IPS-18c (cell line): Measurements from ENCODE around the gene NUBP2.

ENCODE experiments used
- H3K4me3 ChIP-seq: 2 replicates; pipeline ENCODE4 v1.7.0; 2013; ENCODE audit warnings: low read depth, mild to moderate bottlenecking, low read length, moderate library complexity; ENCODE audit not compliant: insufficient read depth
- H3K9me3 ChIP-seq: one replicate; pipeline ENCODE4 v1.6.1; 2013; ENCODE audit warnings: mild to moderate bottlenecking, low read length, moderate library complexity; ENCODE audit not compliant: control insufficient read depth, insufficient read depth

Gene NUBP2

GRCh38 chr16:1777375-1778199 is 5.2 kb upstream of the NUBP2 start:
- Histone ChIP-seq H3K9me3 (no peaks in the 10 kb centered on the region), H3K4me3 (no peak overlapping the region)

GRCh38 chr16:1778200-1779179 is 4.3 kb upstream of the NUBP2 start:
- Histone ChIP-seq H3K4me3 (no peak overlapping the region), H3K9me3 (peaks cover 4% of the 10 kb centered on the region)

- Histone ChIP-seq H3K4me3 (no peak overlapping the region), H3K9me3 (peaks cover 4% of the 10 kb centered on the region)
These were observed 3.5 kb upstream of the NUBP2 start for GRCh38 chr16:1779234-1779701.

- peaks cover 4% of the 10 kb centered on the region for H3K9me3 ChIP-seq
- H3K4me3 ChIP-seq: no peak overlapping the region
These were observed 2.8 kb upstream of the NUBP2 start for GRCh38 chr16:1779741-1780676.

- Histone ChIP-seq H3K9me3 (peaks cover 4% of the 10 kb centered on the region), H3K4me3 (no peak overlapping the region)
These were observed 2.1 kb upstream of the NUBP2 start for GRCh38 chr16:1780677-1781072.

- Histone ChIP-seq H3K9me3 (peaks cover 4% of the 10 kb centered on the region), H3K4me3 (peak overlapping the region; percentile 74)
These were observed 1.5 kb upstream of the NUBP2 start for GRCh38 chr16:1781254-1781653.

- H3K9me3 ChIP-seq: peaks cover 4% of the 10 kb centered on the region
- peak overlapping the region; percentile 74 for H3K4me3 ChIP-seq
These were observed 877 bp upstream of the NUBP2 start for GRCh38 chr16:1781758-1782407.

GRCh38 chr16:1784977-1785845 is 2.5 kb downstream of the NUBP2 start:
- Histone ChIP-seq H3K9me3 (peaks cover 4% of the 10 kb centered on the region), H3K4me3 (no peak overlapping the region)

GRCh38 chr16:1785846-1786170 is 3.0 kb downstream of the NUBP2 start:
- H3K9me3 ChIP-seq: peaks cover 4% of the 10 kb centered on the region
- H3K4me3 ChIP-seq: no peak overlapping the region

GRCh38 chr16:1786242-1787055 is 3.7 kb downstream of the NUBP2 start:
- H3K4me3 ChIP-seq: no peak overlapping the region
- peaks cover 4% of the 10 kb centered on the region for H3K9me3 ChIP-seq

- Histone ChIP-seq H3K4me3 (no peak overlapping the region), H3K9me3 (peaks cover 4% of the 10 kb centered on the region)
These were observed 4.2 kb downstream of the NUBP2 start for GRCh38 chr16:1787056-1787321.

GRCh38 chr16:1787322-1788094 is 4.7 kb downstream of the NUBP2 start:
- H3K4me3 ChIP-seq: no peak overlapping the region
- H3K9me3 ChIP-seq: peaks cover 4% of the 10 kb centered on the region

GRCh38 chr16:1788095-1788707 is 5.4 kb downstream of the NUBP2 start:
- peaks cover under 1% of the 10 kb centered on the region for H3K9me3 ChIP-seq
- H3K4me3 ChIP-seq: no peak overlapping the region

GRCh38 chr16:1788708-1789100 is 5.9 kb downstream of the NUBP2 start:
- Histone ChIP-seq H3K9me3 (no peaks in the 10 kb centered on the region), H3K4me3 (no peak overlapping the region)
